Endothelial cell of umbilical vein (primary cell): ENCODE measurements around the gene SPAG17. TPM values are rescaled to one million over a fixed set of nuclear protein-coding genes. Genes with fewer than 3 reads are reported as not detected.

ENCODE experiments used
- BruUV-seq: library from RNA; stranded (reverse); fragments of 400-500 nt; replicated peaks from 2 replicates; lab custom pipeline; 2021; lab: Mats Ljungman, UMichigan
- CTCF ChIA-PET: fragments of 300-600, 350-600 bp; sonication (Branson Sonifier 250); formaldehyde crosslinking; loops from one replicate; lab custom pipeline; 2021; ENCODE audit warnings: antibody characterized with exemption, inconsistent platforms; lab: Charles Lee
- POLR2A ChIA-PET: fragments of 300-600, 350-600 bp; sonication (Branson Sonifier 250); formaldehyde crosslinking; loops from one replicate; lab custom pipeline; 2021; ENCODE audit warnings: antibody characterized with exemption, inconsistent platforms; lab: Charles Lee
- DNase-seq: peaks from one replicate; pipeline ENCODE4 v3.0.0-alpha.2; 2011; ENCODE audit warnings: low read depth, low spot score
- FAIRE-seq: peaks from 2 replicates; lab custom pipeline; 2011; peaks lifted over from hg19 to GRCh38; lab: Jason Lieb, UNC
- H2AFZ ChIP-seq: 2 replicates; pipeline ENCODE4 v1.6.0; 2012; ENCODE audit warnings: low read depth, low read length, control low read depth, inconsistent platforms
- H3K27ac ChIP-seq: 2 replicates; pipeline ENCODE4 v1.5.1; 2011; ENCODE audit warnings: low read depth, mild to moderate bottlenecking, control low read depth, low read length, moderate library complexity; ENCODE audit not compliant: insufficient read depth
- H3K27me3 ChIP-seq, 2 experiments: 2 replicates each; pipeline versions ENCODE4 v1.6.0 to v1.6.1; 2011; ENCODE audit warnings: low read length in 2 of 2, mixed read lengths in 1 of 2; ENCODE audit not compliant: control insufficient read depth in 2 of 2, insufficient read depth in 2 of 2
- H3K36me3 ChIP-seq, 2 experiments: 2 replicates in 1 of 2; 3 replicates in 1 of 2; pipeline ENCODE4 v1.5.1; 2011; ENCODE audit warnings: low read length in 2 of 2, mild to moderate bottlenecking in 1 of 2, moderate library complexity in 1 of 2; ENCODE audit not compliant: control insufficient read depth in 2 of 2, insufficient read depth in 2 of 2; ENCODE audit errors: extremely low read depth in 1 of 2
- H3K4me1 ChIP-seq: 3 replicates; pipeline ENCODE4 v1.5.1; 2011; ENCODE audit warnings: mild to moderate bottlenecking, low read length; ENCODE audit not compliant: control insufficient read depth, insufficient read depth; ENCODE audit errors: extremely low read depth
- H3K4me2 ChIP-seq: 2 replicates; pipeline ENCODE4 v1.6.1; 2011; ENCODE audit warnings: low read length, control low read depth, mixed read lengths; ENCODE audit not compliant: insufficient read depth
- H3K4me3 ChIP-seq, 3 experiments: fragments of 200-600 bp in 1 of 3; sonication (generic), shearing (Covaris generic) in 1 of 3; replicated peaks in 1 of 3; 2 replicates each; pipeline ENCODE4 v1.5.1; 2011 to 2016; ENCODE audit warnings: control low read depth in 3 of 3, low read length in 3 of 3, mild to moderate bottlenecking in 2 of 3, inconsistent platforms in 1 of 3, low read depth in 1 of 3, moderate library complexity in 1 of 3; ENCODE audit not compliant: insufficient read depth in 1 of 3
- H3K79me2 ChIP-seq: 2 replicates; pipeline ENCODE4 v1.6.0; 2012; ENCODE audit warnings: low read length, inconsistent platforms; ENCODE audit not compliant: control insufficient read depth, insufficient read depth
- H3K9ac ChIP-seq: replicated peaks from 2 replicates; pipeline ENCODE3; 2011; ENCODE audit warnings: low read length, control low read depth; ENCODE audit not compliant: insufficient read depth; ENCODE audit errors: extremely low read depth
- H3K9me1 ChIP-seq: replicated peaks from 3 replicates; pipeline ENCODE4 v1.6.0; 2011; ENCODE audit warnings: mild to moderate bottlenecking, low read length; ENCODE audit not compliant: control insufficient read depth, insufficient read depth; ENCODE audit errors: extremely low read depth
- H3K9me3 ChIP-seq: replicated peaks from 2 replicates; pipeline ENCODE4 v1.5.1; 2012; ENCODE audit warnings: low read length, inconsistent platforms; ENCODE audit not compliant: control insufficient read depth, insufficient read depth
- H4K20me1 ChIP-seq: replicated peaks from 2 replicates; pipeline ENCODE3; 2011; ENCODE audit warnings: mild to moderate bottlenecking, low read length; ENCODE audit not compliant: control insufficient read depth, insufficient read depth; ENCODE audit errors: extremely low read depth
- EZH2 ChIP-seq: IDR thresholded peaks from 2 replicates; pipeline ENCODE4 v1.6.1; 2012; ENCODE audit warnings: borderline replicate concordance, low read depth, mild to moderate bottlenecking, moderate library complexity, low read length, inconsistent platforms; ENCODE audit not compliant: severe bottlenecking
- FOS ChIP-seq: IDR thresholded peaks from 2 replicates; pipeline ENCODE4 v1.6.1; 2011; ENCODE audit warnings: mild to moderate bottlenecking, low read length, moderate library complexity, borderline replicate concordance; ENCODE audit not compliant: insufficient read depth
- GATA2 ChIP-seq: IDR thresholded peaks from 2 replicates; pipeline ENCODE4 v1.7.0; 2011; ENCODE audit warnings: low read depth, mild to moderate bottlenecking, moderate library complexity, mixed read lengths, low read length; ENCODE audit not compliant: insufficient read length, insufficient read depth
- JUN ChIP-seq: IDR thresholded peaks from 2 replicates; pipeline ENCODE4 v1.6.1; 2011; ENCODE audit warnings: borderline replicate concordance, low read depth; ENCODE audit not compliant: insufficient read length, insufficient read depth
- MYC ChIP-seq: IDR thresholded peaks from one replicate; pipeline ENCODE4 v1.6.1; 2011; ENCODE audit warnings: mild to moderate bottlenecking, low read depth, low read length
- POLR2A ChIP-seq: IDR thresholded peaks from 2 replicates; pipeline ENCODE4 v1.6.1; 2012; ENCODE audit warnings: low read depth, mild to moderate bottlenecking, control low read depth, low read length
- POLR2AphosphoS5 ChIP-seq: IDR thresholded peaks from 2 replicates; pipeline ENCODE4 v1.6.1; 2012; ENCODE audit warnings: low read depth, mild to moderate bottlenecking, control low read depth, low read length, moderate library complexity; ENCODE audit not compliant: insufficient read depth
- dilution Hi-C: fragments of 300-500 bp; cut with MboI; formaldehyde crosslinking; loops from one replicate; pipeline ENCODE4 v1.15.0; 2019; ENCODE audit warnings: low sequenced_read_pairs; ENCODE audit not compliant: extremely low pct_ligation_motif_present
- intact Hi-C: fragments of 100-400 bp; cut with micrococcal nuclease; formaldehyde crosslinking; loops from one replicate; pipeline ENCODE4 v1.10.0; 2022
- polyA plus RNA-seq, 4 experiments: library from polyadenylated mRNA; depleted of rRNA in 3 of 4; stranded (reverse) in 3 of 4; unstranded in 1 of 4; fragments of >200 nt; gene quantifications; 2 replicates each; pipeline versions ENCODE4 v1.2.1 to v1.2.3, GENCODE V29; 2011 to 2012; ENCODE audit warnings: missing spikeins in 1 of 4
- total RNA-seq: library from RNA; stranded (reverse); gene quantifications from 2 replicates; pipeline ENCODE4 v1.2.3, GENCODE V29; 2021
- TF ChIP-seq, protein P1 (sequence below): IDR thresholded peaks from 2 replicates; pipeline ENCODE4 v1.6.1; 2011; ENCODE audit not compliant: insufficient read depth, insufficient read length
- TF ChIP-seq, protein P2 (sequence below), 2 donors: IDR thresholded peaks; 1 replicate in 1 of 2; 2 replicates in 1 of 2; pipeline ENCODE4 v1.5.1; 2011; ENCODE audit warnings: low read length in 2 of 2, mild to moderate bottlenecking in 2 of 2, moderate library complexity in 2 of 2, control low read depth in 1 of 2, inconsistent platforms in 1 of 2, low read depth in 1 of 2; ENCODE audit not compliant: insufficient read depth in 1 of 2; ENCODE audit errors: extremely low read depth in 1 of 2

The SPAG17 gene
- total and polyA plus RNA-seq, 2 donors (not counting 3 experiments of a cell fraction or from before 2014, with no cell fraction given), result not detected

DNA sequence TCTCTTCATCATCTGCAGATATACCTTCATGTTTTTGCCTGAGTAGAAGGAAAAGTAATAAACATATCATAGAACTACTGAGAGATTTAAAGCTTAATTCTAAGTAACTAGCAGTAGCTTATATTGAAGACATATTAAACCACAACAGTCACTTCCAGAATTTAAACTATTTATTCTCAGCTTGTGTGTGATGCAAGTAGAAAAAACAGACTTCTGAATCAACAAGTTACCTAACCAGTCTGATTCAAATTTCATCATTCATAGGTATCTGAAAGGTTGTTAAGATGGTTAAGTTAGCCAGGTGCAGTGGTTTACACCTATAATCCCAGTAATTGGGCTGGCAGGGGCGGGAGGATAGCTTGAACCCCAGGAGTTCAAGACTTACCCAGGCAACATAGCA, 41.9 kb downstream of the SPAG17 start:
- FAIRE-seq, result no peak
- H3K36me3 ChIP-seq, result no peaks in the 10 kb centered on the region
- TF ChIP-seq POLR2AphosphoS5, result no peak
- no peak for TF ChIP-seq JUN
- TF ChIP-seq GATA2, result no peak
- TF ChIP-seq, protein P1, sequence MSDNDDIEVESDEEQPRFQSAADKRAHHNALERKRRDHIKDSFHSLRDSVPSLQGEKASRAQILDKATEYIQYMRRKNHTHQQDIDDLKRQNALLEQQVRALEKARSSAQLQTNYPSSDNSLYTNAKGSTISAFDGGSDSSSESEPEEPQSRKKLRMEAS, result no peak
- no peak overlapping the region for H3K27ac ChIP-seq
- intact Hi-C loops (loop anchor here (2.0 kb wide), 1 partner anchor 40 kb away; no protein-coding TSS in a partner anchor), dilution Hi-C loops (no loop called here)
- POLR2A ChIA-PET, result no interaction called here
- H3K27me3 ChIP-seq, result no peaks in the 10 kb centered on the region
- no peak overlapping the region for H3K4me2 ChIP-seq
- no peaks in the 10 kb centered on the region for H3K9me1 ChIP-seq
- CTCF ChIA-PET, result no interaction called here
- H3K9me3 ChIP-seq, result no peaks in the 10 kb centered on the region
- no peak overlapping the region for H3K4me3 ChIP-seq
- BruUV-seq, result no TSS peak
- no peak overlapping the region for H3K9ac ChIP-seq
- H3K79me2 ChIP-seq, result no peaks in the 10 kb centered on the region
- no peak for DNase-seq
- H3K4me1 ChIP-seq, result no peaks in the 10 kb centered on the region
- no peak overlapping the region for H2AFZ ChIP-seq
- H4K20me1 ChIP-seq, result no peaks in the 10 kb centered on the region

DNA sequence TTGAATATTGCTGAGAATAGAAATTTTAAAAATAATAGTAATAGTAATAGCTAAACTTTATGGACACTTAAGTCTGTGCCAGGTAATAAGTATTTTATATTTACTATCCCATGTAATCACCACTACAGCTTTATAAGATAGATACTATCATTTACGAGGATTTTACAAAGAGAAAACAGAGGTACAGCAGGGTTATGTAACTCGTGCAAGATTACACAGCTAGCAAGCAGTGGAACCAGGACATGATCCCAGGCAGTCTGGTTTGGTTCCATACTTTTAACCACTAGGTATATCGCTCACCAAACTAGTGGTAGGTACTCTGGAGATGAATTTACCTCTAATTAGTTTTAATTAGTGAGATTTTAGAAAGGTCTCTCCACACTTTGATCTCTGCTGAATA, 42.5 kb downstream of the SPAG17 start:
- Histone ChIP-seq H3K9me1 (no peaks in the 10 kb centered on the region), H3K27ac (no peak overlapping the region), H3K9me3 (no peaks in the 10 kb centered on the region), H3K27me3 (no peaks in the 10 kb centered on the region), H3K36me3 (no peaks in the 10 kb centered on the region), H2AFZ (no peak overlapping the region), H3K9ac (no peak overlapping the region), H3K4me1 (no peaks in the 10 kb centered on the region), H3K4me2 (no peak overlapping the region), H3K79me2 (no peaks in the 10 kb centered on the region), H4K20me1 (no peaks in the 10 kb centered on the region), H3K4me3 (no peak overlapping the region)
- no peak for TF ChIP-seq POLR2AphosphoS5
- TF ChIP-seq, protein P2, sequence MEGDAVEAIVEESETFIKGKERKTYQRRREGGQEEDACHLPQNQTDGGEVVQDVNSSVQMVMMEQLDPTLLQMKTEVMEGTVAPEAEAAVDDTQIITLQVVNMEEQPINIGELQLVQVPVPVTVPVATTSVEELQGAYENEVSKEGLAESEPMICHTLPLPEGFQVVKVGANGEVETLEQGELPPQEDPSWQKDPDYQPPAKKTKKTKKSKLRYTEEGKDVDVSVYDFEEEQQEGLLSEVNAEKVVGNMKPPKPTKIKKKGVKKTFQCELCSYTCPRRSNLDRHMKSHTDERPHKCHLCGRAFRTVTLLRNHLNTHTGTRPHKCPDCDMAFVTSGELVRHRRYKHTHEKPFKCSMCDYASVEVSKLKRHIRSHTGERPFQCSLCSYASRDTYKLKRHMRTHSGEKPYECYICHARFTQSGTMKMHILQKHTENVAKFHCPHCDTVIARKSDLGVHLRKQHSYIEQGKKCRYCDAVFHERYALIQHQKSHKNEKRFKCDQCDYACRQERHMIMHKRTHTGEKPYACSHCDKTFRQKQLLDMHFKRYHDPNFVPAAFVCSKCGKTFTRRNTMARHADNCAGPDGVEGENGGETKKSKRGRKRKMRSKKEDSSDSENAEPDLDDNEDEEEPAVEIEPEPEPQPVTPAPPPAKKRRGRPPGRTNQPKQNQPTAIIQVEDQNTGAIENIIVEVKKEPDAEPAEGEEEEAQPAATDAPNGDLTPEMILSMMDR (IDR thresholded peaks at IDR 0.05; ENCODE audit: extremely low read depth in 1 of 2, insufficient read depth in 1 of 2, low read depth in 1 of 2, low read length in 2 of 2), result no peak
- no peak for TF ChIP-seq FOS
- TF ChIP-seq POLR2A, result no peak
- no peak for TF ChIP-seq MYC
- no peak for TF ChIP-seq GATA2
- TF ChIP-seq, protein P1, result no peak
- no peak for TF ChIP-seq EZH2
- no peak for TF ChIP-seq JUN
- ChIA-PET CTCF (no interaction called here), POLR2A (no interaction called here)
- FAIRE-seq, result no peak
- intact Hi-C loops, result loop anchor here (2.0 kb wide), 1 partner anchor 40 kb away; no protein-coding TSS in a partner anchor
- DNase-seq, result no peak
- dilution Hi-C loops, result no loop called here
- no TSS peak for BruUV-seq
